HG03342 (cell line): ENCODE measurements around the gene SPCS3.
"Not testable (repeated sequence)": the region's sequence is repeated elsewhere in the genome, so short reads cannot be mapped to it uniquely, and the experiment has no call there.

ENCODE experiments used
- ATAC-seq: cut with Tn5 transposase; IDR thresholded peaks from one replicate; pipeline ENCODE4 v1.9.1; 2021; ENCODE audit warnings: mild to moderate bottlenecking, moderate library complexity; ENCODE audit not compliant: unreplicated experiment

Gene SPCS3

GRCh38 chr4:176319704-176320339 is at the start of gene SPCS3:
SPCS3 (plus strand) TSS chr4:176319966; CDS start chr4:176320077, 111 bp downstream.
- ATAC-seq = peak; percentile 93

DNA sequence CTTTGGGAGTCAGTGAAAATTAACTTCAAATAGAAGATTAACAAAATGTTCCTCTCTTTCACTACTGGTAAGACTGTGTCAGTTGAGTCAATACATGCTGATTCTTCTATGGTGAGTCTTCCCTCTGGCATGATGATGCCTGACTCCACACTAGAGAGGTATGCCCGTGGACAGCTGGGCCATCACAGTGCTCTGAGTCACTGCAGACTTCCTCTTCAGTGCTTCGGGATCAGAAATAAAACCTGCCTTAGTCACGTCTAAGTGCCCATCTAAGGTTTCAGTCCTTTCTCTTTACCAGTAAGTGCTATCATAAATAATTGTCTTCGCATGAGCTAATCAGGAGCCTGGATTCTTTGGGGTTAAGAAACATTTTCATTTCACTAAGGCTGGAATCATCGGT is 49.1 kb upstream of the SPCS3 start:
- no peak for ATAC-seq

- ATAC-seq = no peak
Observed at GRCh38 chr4:176271749-176272148, 48.0 kb upstream of the SPCS3 start.

GRCh38 chr4:176272799-176273198 is 47.0 kb upstream of the SPCS3 start:
- no peak for ATAC-seq

DNA sequence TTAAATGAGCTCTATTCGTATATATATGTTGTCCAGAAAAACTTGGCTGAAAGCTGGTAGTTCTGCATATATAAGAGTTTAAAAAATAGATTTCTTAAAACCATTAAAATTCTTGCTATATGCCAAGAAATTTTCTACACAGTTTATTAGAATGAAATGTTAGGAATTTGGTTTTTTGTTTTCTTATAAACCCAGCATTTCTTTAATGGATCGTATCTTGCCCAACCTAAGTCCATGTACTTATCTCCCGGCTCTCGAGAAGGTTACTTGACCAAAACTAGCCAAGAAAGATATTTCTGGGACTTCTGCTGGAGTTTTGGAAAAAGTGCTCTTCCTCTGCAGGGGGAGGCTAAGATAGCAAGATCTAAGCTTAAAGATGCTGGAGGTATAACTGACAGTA is 46.0 kb upstream of the SPCS3 start:
- ATAC-seq = no peak

DNA sequence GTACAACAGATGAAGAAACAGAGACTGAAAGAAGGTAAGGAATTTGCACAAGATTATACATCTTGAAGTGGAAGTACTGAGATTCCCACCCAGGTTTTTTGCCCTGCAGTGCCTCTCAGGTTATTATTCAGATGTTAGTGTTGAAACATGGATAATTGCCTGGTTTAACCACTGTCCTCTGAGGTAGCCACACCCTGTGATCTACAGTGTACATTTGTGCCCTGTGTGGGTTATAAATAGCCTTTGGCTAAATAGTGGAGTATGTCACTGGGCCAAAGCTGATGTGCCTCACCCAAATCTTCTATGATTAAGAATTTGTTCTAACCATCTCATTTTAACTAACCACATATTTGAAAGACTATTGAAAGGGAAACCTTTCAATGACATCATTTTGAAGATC is 45.3 kb upstream of the SPCS3 start:
- ATAC-seq = no peak

- no peak for ATAC-seq
Observed at GRCh38 chr4:176276710-176277109, 43.1 kb upstream of the SPCS3 start.

GRCh38 chr4:176277162-176277904 is 42.4 kb upstream of the SPCS3 start:
- ATAC-seq = peak; percentile 89

DNA sequence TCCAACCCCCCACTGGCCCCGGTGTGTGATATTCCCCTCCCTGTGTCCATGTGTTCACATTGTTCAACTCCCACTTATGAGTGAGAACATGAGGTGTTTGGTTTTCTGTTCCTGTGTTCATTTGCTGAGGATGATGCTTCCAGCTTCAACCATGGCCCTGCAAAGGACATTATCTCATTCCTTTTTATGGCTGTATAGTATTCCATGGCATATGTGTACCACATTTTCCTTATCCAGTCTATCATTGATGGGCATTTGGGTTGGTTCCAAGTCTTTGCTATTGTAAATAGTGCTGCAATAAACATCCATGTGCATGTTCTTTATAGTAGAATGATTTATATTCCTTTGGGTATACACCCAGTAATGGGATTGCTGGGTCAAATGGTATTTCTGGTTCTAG is 40.2 kb upstream of the SPCS3 start:
- not testable (repeated sequence) for ATAC-seq

DNA sequence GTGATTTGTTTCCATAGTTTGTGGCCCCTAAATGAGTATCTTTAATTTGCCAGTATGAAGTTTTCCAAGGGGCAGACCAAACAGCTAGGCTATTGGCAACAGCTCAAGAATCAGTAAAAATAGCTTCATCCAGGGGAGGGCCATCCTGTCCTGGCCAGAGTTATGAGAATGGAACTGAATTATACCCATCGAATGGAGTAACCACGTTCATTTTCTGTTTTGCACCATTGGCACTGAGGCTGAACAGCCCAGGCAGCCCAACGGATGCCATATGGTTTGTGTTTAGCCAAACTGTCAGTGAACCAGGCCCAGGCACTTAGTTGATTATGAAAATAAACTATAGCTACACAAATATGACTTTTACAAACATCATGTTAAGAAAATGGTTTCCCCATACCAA is 33.0 kb upstream of the SPCS3 start:
- no peak for ATAC-seq

DNA sequence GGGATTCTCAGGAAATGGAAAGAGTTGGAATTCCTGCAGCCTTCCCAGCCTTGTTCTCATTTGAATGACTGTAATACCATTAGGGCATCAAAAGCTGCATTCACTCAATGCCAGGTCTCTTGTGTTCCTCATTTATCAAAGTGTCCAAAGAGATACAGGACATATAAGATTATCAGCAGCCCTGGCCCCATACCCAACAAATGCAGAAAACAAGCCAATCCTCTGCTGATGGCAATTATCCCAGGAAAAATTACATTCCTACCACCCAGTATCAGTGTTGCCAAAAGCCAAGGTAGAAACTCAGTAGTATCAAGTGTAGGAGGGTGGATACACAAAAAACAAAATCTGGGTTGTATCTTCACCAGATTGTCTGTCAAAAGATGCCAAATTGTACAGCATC is 32.2 kb upstream of the SPCS3 start:
- no peak for ATAC-seq

- no peak for ATAC-seq
Observed at GRCh38 chr4:176288020-176288419, 31.7 kb upstream of the SPCS3 start.

GRCh38 chr4:176289561-176289960 is 30.2 kb upstream of the SPCS3 start:
- ATAC-seq = no peak

DNA sequence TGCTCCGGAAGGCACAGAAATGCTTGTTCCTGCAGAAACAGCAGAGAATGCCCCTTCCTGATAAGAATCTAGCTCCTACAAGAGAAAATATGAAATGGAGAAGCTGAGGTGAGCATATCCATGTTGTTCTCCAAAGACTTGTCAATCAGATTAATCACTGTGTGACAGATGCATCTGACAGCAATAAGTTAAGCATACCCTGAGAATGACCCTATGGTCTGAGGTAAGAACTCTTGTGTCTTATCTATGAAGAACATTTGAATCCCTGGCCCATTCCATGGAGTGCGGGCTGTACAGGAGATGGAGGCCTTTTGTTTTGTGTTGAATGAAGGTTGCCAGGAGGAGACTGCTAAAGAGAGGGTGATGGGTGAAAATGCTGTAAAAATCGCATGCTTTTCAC is 29.2 kb upstream of the SPCS3 start:
- ATAC-seq = no peak

DNA sequence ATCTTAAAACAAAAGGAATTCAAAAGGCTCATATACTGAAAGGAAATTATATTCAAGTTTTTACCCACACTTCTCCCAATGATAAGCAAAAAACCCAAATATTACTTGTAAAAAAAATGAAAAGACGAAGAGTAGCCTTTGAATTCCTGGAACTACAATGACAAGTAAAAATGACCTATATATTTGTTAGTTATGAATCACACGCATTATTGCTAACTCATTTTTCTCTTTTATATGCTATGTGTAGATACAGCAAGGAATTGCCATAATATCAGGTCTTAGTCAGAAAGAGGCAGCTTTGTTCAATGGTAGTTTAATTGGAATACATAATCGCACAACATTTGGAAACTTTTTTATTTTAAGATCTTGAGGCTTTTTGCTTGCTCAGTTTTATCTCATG is 28.0 kb upstream of the SPCS3 start:
- ATAC-seq = no peak

DNA sequence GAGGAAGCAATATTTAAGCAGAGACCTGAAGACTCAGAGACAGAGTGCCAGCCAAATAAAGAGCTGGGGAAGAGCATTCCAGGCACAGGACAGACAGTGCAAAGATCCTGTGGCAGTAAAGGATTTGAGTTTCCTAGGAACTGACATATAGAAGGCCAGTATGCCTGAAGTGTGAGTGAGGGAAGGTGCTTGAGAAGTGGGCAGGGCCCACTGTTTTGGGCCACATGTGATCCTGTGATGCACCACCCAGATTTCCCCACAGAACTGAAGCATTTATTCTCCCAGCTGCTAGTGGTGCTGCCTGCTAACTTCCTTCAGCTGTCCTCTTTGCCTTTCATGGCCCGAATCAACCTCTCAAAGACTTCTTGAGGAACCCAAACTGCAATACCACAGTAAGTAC is 26.8 kb upstream of the SPCS3 start:
- no peak for ATAC-seq

GRCh38 chr4:176293660-176294059 is 26.1 kb upstream of the SPCS3 start:
- no peak for ATAC-seq

DNA sequence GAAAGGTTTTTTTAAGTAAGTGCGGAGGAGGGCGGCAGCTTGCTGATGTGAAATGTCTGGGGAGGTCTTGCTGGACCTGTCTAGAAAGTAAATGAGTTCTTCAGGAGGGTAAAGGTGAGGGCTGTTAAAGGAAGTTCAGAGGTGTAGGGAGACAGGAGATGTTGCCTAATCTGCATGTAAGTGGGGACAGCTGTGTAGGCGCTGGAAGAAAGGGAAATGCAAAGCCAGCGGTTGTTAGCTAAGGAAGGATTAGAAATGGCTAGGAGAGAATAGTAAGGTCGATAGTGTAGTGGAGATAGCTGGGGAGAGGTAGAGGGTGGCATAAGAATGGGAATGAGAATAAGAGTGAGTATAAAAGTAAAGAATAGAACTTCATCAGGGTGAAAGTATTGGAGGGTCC is 23.9 kb upstream of the SPCS3 start:
- not testable (repeated sequence) for ATAC-seq

DNA sequence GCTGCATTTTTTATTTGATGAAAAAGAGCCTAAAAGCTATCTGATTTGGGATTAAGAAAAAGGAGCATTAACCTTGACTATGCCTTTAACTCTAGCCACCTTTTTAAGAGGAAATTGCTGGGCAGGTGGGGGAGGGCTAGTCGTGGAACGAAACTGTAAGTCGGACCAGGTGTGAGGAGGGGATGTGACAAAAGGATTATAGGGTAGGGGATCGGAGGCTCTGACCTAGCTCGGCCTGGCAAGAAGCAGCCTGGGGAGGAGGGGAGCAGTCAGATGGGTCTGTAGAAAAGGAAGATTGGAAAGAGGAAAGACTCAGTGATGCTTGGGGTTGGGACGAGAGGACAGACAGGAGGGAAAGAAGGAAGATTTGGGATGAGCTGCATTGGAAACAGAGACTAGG is 21.1 kb upstream of the SPCS3 start:
- no peak for ATAC-seq

GRCh38 chr4:176300036-176300435 is 19.7 kb upstream of the SPCS3 start:
- no peak for ATAC-seq

- ATAC-seq = no peak
Observed at GRCh38 chr4:176300565-176300964, 19.2 kb upstream of the SPCS3 start.
